Endodermal cell (in vitro differentiated cells): ENCODE data around the gene KCNA5. TPM values are rescaled to one million over a fixed set of nuclear protein-coding genes. Genes with fewer than 3 reads are reported as not detected.

Source experiments
- DNase-seq: peaks from one replicate; pipeline ENCODE4 v3.0.0-alpha.2; 2017
- H3K27ac ChIP-seq: 2 replicates; pipeline ENCODE4 v1.5.1; 2013; ENCODE audit warnings: mild to moderate bottlenecking, low read depth, low read length, moderate library complexity
- H3K27me3 ChIP-seq: 2 replicates; pipeline ENCODE4 v1.6.1; 2013; ENCODE audit warnings: mild to moderate bottlenecking, low read length, moderate library complexity; ENCODE audit not compliant: insufficient read depth, control insufficient read depth, poor library complexity, severe bottlenecking
- H3K36me3 ChIP-seq: 2 replicates; pipeline ENCODE4 v1.7.0; 2013; ENCODE audit warnings: mild to moderate bottlenecking, low read length, moderate library complexity; ENCODE audit not compliant: control insufficient read depth, insufficient read depth
- H3K4me1 ChIP-seq: one replicate; pipeline ENCODE4 v1.7.0; 2013; ENCODE audit warnings: low read length; ENCODE audit not compliant: control insufficient read depth, insufficient read depth
- H3K4me3 ChIP-seq: 2 replicates; pipeline ENCODE4 v1.5.1; 2013; ENCODE audit warnings: mild to moderate bottlenecking, low read length, moderate library complexity
- H3K9ac ChIP-seq: 2 replicates; pipeline ENCODE4 v1.6.1; 2013; ENCODE audit warnings: mild to moderate bottlenecking, low read length, moderate library complexity; ENCODE audit not compliant: poor library complexity, severe bottlenecking; ENCODE audit errors: extremely low read depth
- H3K9me3 ChIP-seq: 2 replicates; pipeline ENCODE4 v1.6.1; 2013; ENCODE audit warnings: mild to moderate bottlenecking, low read length, moderate library complexity; ENCODE audit not compliant: control insufficient read depth
- H3K27ac Mint-ChIP-seq: 2 replicates; pipeline ENCODE4 v1.8.0; 2020; ENCODE audit warnings: mixed read lengths
- H3K27me3 Mint-ChIP-seq: 2 replicates; pipeline ENCODE4 v1.8.0; 2021; ENCODE audit warnings: mild to moderate bottlenecking, mixed read lengths; ENCODE audit not compliant: insufficient read depth
- H3K36me3 Mint-ChIP-seq: 2 replicates; pipeline ENCODE4 v1.8.0; 2020; ENCODE audit warnings: low read depth, mixed read lengths
- H3K4me1 Mint-ChIP-seq: 2 replicates; pipeline ENCODE4 v1.8.0; 2020; ENCODE audit warnings: mixed read lengths
- H3K4me3 Mint-ChIP-seq: 2 replicates; pipeline ENCODE4 v1.8.0; 2020; ENCODE audit warnings: mild to moderate bottlenecking, moderate library complexity, mixed read lengths
- H3K9me3 Mint-ChIP-seq: 2 replicates; pipeline ENCODE4 v1.8.0; 2020; ENCODE audit warnings: mild to moderate bottlenecking, mixed read lengths
- WGBS, 2 experiments: methylation state at CpG; one replicate each; pipeline versions ENCODE4 v1.1.5 to v1.1.7; 2013; ENCODE audit warnings: missing lambda C conversion rate in 2 of 2, mixed read lengths in 1 of 2; ENCODE audit not compliant: insufficient coverage in 1 of 2, insufficient read length in 1 of 2; 5-methylcytosine and 5-hydroxymethylcytosine counted together
- long read RNA-seq, 4 experiments: library from polyadenylated mRNA in 2 of 4; library from RNA in 1 of 4; library from capped mRNA in 1 of 4; stranded (forward) in 3 of 4; unstranded in 1 of 4; transcript quantifications; one replicate each; pipeline ENCODE4 v2.0.0, GENCODE V29; 2020 to 2021; ENCODE audit warnings: inconsistent platforms in 1 of 4
- polyA plus RNA-seq, 2 experiments: library from polyadenylated mRNA; stranded (reverse); fragments of 50-300 nt; gene quantifications; one replicate each; pipeline ENCODE4 v1.2.3, GENCODE V29; 2013
- total RNA-seq, 2 donors: library from RNA; stranded (reverse); fragmentation: NEBNext Ultra II Directional in 1 of 2; extraction: Animal tissue kit (Norgen Biotek cat#: 25700) in 1 of 2; gene quantifications; 2 replicates in 1 of 2; 3 replicates in 1 of 2; pipeline ENCODE4 v1.2.1, GENCODE V29; 2021
- TF ChIP-seq, protein P1 (sequence below): fragments of 200-600 bp; sonication (generic); conservative IDR thresholded peaks from 2 replicates; pipeline ENCODE4 v1.5.0; 2021; ENCODE audit warnings: antibody characterized with exemption, mild to moderate bottlenecking

KCNA5 gene
- not detected for total RNA-seq
- polyA plus RNA-seq (2013, experiment 1 of 2), result 0.75 TPM
- polyA plus RNA-seq (2013, experiment 2 of 2), result 0.66 TPM
- long read RNA-seq, experiment 1, result 0 reads
- long read RNA-seq, experiment 2, result 0 reads
- long read RNA-seq, experiment 3, partial matches to known transcripts, result 0 of 3 reads
- long read RNA-seq, experiment 3, other reads (novel, unspliced or antisense), result 0 of 3 reads
- long read RNA-seq, experiment 4, result 0 reads

DNA sequence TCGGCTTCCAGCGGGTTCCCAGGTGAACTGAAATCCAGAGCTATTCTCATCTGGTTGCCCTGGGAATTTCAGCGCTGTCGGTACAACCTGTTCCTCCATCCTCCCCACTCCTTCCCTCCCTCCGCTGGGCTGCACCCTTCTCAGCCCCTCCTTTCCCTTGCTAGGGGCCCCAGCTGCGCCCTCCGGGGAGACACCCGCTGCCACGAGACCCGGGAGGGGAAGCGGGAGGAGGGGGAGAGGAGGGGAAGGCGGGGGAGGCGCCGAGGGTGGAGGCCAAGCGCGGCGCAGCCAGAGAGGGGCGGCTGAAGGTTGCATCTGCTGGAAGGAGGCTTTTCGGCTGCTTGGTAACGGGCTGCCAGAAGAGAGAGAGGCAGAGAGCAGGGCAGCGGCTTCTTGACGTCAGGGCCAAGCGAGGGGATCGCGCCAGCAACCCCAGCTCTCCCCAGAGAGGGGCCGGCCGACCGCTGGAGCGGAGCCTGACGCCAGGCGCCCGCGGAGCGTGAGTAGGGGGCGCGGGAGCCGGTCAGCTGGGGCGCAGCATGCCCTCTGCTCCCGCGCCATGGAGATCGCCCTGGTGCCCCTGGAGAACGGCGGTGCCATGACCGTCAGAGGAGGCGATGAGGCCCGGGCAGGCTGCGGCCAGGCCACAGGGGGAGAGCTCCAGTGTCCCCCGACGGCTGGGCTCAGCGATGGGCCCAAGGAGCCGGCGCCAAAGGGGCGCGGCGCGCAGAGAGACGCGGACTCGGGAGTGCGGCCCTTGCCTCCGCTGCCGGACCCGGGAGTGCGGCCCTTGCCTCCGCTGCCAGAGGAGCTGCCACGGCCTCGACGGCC is at the start of gene KCNA5:
KCNA5 (plus strand) TSS at position 291 of the 831 bp plus-strand sequence; CDS start at position 560, 269 bp downstream.
- peak; percentile 88 for DNase-seq
- Mint-ChIP-seq H3K36me3 (no peaks in the 10 kb centered on the region), H3K9me3 (peaks cover 8% of the 10 kb centered on the region), H3K4me1 (peaks cover 24% of the 10 kb centered on the region), H3K4me3 (peak within 1 kb of the TSS; percentile 41), H3K27ac (no peak within 1 kb of the TSS), H3K27me3 (peaks cover 85% of the 10 kb centered on the region)
- Histone ChIP-seq H3K4me1 (peaks cover 8% of the 10 kb centered on the region), H3K27ac (no peak within 1 kb of the TSS), H3K27me3 (peaks cover 80% of the 10 kb centered on the region), H3K4me3 (peak within 1 kb of the TSS; percentile 66), H3K9ac (no peak within 1 kb of the TSS), H3K9me3 (no peaks in the 10 kb centered on the region), H3K36me3 (no peaks in the 10 kb centered on the region)
- TF ChIP-seq, protein P1, sequence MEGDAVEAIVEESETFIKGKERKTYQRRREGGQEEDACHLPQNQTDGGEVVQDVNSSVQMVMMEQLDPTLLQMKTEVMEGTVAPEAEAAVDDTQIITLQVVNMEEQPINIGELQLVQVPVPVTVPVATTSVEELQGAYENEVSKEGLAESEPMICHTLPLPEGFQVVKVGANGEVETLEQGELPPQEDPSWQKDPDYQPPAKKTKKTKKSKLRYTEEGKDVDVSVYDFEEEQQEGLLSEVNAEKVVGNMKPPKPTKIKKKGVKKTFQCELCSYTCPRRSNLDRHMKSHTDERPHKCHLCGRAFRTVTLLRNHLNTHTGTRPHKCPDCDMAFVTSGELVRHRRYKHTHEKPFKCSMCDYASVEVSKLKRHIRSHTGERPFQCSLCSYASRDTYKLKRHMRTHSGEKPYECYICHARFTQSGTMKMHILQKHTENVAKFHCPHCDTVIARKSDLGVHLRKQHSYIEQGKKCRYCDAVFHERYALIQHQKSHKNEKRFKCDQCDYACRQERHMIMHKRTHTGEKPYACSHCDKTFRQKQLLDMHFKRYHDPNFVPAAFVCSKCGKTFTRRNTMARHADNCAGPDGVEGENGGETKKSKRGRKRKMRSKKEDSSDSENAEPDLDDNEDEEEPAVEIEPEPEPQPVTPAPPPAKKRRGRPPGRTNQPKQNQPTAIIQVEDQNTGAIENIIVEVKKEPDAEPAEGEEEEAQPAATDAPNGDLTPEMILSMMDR, result peak; percentile 9
- WGBS, 2 experiments, result 14 to 22% methylated on average over 31 to 65 of the region's 68 CpGs

DNA sequence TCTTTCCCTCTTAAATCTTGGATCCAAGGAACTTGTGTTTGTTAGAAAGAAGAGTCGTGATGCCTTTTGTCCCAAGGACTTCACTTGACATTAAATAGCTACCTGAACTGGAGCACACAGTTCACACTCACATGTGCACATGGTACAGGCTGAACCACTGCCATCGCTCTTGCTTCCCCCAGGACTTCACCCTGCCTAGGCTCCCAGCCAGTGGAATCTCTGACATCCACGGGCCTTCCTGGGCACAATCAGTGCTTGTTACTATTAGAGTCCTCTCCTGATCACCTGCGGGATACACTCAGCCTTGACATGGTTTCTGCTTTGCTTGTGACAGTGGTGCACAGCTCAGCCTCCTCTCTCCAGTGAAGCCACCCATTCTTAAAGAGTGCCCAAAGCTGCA is 49.1 kb upstream of the KCNA5 start:
- peaks cover 75% of the 10 kb centered on the region for H3K27me3 Mint-ChIP-seq
- no peaks in the 10 kb centered on the region for H3K36me3 Mint-ChIP-seq
- H3K27ac Mint-ChIP-seq, result no peak overlapping the region
- Histone ChIP-seq H3K9me3 (no peaks in the 10 kb centered on the region), H3K27ac (no peak overlapping the region), H3K9ac (no peak overlapping the region), H3K4me3 (no peak overlapping the region), H3K36me3 (no peaks in the 10 kb centered on the region), H3K27me3 (peaks cover 78% of the 10 kb centered on the region), H3K4me1 (no peaks in the 10 kb centered on the region)
- WGBS, 2 experiments, result 88 to 95% methylated on average over 4 of the region's 4 CpGs
- DNase-seq, result no peak
- no peaks in the 10 kb centered on the region for H3K9me3 Mint-ChIP-seq
- H3K4me1 Mint-ChIP-seq, result peaks cover 13% of the 10 kb centered on the region
- H3K4me3 Mint-ChIP-seq, result no peak overlapping the region
- TF ChIP-seq, protein P1, result no peak

DNA sequence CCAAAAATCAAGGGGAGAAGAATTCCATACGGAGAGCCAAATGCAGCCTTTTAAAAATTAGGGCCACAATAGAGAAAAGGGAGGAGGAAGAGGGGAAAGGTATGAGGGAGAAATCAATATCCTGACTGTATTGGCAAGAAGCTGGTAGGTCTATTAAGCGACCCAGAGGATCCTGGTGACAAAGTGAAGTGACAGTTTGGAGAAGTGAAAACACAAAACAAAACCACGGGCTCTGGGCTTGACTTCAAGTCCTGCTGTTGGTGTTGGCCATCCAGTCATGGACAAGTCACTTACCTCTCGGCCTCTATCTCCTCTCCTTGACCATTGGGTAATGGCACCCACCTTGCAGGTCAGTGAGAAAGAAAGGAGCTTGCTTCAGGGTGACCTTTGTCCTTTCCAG is 47.0 kb upstream of the KCNA5 start:
- no peak for DNase-seq
- Histone ChIP-seq H3K36me3 (no peaks in the 10 kb centered on the region), H3K4me1 (no peaks in the 10 kb centered on the region), H3K27me3 (peaks cover 92% of the 10 kb centered on the region), H3K4me3 (no peak overlapping the region), H3K9me3 (no peaks in the 10 kb centered on the region), H3K9ac (no peak overlapping the region), H3K27ac (no peak overlapping the region)
- Mint-ChIP-seq H3K27ac (no peak overlapping the region), H3K27me3 (peaks cover 87% of the 10 kb centered on the region), H3K9me3 (no peaks in the 10 kb centered on the region), H3K4me1 (peaks cover 10% of the 10 kb centered on the region), H3K36me3 (no peaks in the 10 kb centered on the region), H3K4me3 (no peak overlapping the region)
- TF ChIP-seq, protein P1, result no peak
- WGBS, 2 experiments, result 84 to 90% methylated on average over 2 to 4 of the region's 4 CpGs
